NCI-H526 treated with DMSO at 0.1 percent for 48 hours (cell line): ENCODE results near the gene PDCD11.
"Not testable (repeated sequence)": the region's sequence is repeated elsewhere in the genome, so short reads cannot be mapped to it uniquely, and the experiment has no call there.

Experiments
- DNase-seq: peaks from one replicate; lab custom pipeline; 2025; lab: John Stamatoyannopoulos, UW

Gene PDCD11

DNA sequence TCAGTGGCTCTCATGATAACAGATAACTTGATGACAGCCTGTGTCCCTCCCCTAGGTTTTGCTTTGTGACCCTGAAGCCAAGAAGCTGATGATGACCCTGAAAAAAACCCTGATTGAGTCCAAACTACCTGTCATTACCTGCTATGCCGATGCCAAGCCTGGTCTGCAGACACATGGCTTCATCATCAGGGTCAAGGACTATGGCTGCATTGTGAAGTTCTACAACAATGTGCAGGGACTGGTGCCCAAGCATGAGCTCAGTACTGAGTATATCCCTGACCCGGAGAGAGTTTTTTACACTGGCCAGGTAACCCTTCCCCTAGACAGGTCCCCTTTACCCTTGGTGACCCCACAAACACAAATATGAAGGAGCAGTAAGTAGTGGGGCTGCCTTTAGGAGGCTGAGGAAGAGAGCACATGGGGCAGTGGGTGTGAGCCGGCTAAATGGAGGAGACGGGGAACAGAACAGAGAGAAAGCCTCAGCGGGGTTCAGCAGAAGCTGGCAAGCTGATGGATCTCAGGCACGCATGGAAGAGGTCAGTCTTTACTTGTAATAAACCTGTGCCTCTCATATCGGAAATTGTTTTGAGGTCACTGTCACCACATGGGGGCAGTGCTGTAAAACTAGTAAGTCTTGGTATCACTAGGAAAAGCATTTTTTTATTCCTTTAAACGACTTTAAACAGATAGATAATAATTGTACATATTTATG, 20.2 kb downstream of the PDCD11 start:
- no peak for DNase-seq

DNA sequence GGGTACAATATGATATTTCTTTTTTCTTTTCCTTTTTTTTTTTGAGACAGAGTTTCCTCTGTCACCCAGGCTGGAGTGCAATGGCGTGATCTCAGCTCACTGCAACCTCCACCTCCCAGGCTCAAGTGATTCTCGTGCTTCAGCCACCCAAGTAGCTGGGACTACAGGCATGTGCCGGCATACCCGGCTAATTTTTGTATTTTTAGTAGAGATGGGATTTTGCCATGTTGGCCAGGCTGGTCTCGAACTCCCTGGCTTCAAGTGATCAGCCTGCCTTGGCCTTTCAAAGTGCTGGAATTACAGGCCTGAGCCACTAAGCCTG, 20.7 kb downstream of the PDCD11 start:
- DNase-seq: not testable (repeated sequence)

DNA sequence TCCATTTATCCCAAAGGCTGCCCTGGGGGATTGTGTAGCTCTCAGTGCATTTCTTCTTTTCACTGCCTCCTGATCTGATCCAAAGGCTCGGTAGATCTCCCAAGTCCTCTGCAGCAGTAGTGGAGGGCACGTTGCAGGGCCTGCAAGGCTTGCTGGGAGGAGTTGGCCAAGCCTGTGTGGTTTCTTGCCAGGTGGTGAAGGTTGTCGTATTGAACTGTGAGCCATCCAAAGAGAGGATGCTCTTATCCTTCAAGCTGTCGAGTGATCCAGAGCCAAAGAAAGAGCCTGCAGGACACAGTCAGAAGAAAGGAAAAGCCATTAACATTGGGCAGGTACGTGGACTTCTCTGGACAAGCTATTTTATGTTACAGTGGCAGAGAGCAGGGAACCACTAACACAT, 21.2 kb downstream of the PDCD11 start:
- DNase-seq: no peak

DNA sequence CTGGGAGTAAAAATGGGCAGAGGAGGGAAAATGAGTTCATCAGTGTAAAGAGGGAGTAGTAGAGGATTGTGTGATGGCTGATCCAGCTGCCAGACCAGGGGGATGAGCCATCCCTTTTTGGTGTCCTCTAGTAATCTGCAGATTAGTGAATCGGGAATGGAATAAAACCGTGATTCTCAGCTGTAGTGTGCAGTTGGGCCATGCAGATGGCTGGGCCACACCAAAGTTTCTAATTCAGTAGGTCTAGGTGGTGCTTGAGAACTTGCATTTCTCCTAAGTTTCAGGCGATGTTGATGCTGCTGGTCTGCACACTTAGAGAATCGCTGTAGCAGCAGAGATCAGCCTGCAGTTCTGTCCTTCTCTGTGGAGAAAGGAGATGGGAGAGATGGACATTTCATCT, 22.7 kb downstream of the PDCD11 start:
- no peak for DNase-seq

DNA sequence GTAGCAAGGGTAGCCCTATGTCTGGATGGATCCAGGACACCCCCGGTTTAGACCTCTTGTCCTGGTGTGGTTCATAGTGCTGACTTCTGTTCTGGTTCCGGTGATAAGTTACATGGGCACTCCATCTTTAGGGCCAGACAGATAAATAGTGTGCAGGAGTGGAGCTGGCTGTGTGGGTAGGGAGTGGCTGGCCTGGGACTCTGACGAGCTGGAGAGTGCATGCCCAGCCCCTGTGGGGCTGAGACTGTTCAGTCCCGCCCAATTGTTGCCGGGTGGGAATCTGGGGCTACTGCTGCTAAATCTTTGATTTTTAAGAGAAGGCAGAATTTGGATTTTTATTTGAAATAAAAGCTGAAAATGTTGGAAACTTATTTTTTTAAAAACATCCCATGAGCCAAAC, 27.3 kb downstream of the PDCD11 start:
- no peak for DNase-seq

DNA sequence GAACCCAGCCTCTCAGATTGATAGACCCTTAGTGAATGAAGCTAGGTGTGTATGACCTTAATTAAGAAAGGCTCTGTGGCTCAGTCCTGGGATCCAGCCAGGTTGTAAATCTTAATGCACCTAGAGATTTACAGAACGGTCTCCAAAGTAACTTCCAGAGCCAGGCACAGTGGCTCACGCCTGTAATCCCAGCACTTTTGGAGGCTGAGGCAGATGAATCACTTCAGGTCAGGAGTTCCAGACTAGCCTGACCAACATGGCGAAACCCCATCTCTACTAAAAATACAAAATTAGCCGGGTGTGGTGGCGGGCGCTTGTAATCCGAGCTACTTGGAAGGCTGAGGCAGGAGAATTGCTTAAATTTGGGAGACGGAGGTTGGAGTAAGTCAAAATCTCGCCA, 31.4 kb downstream of the PDCD11 start:
- DNase-seq: no peak

DNA sequence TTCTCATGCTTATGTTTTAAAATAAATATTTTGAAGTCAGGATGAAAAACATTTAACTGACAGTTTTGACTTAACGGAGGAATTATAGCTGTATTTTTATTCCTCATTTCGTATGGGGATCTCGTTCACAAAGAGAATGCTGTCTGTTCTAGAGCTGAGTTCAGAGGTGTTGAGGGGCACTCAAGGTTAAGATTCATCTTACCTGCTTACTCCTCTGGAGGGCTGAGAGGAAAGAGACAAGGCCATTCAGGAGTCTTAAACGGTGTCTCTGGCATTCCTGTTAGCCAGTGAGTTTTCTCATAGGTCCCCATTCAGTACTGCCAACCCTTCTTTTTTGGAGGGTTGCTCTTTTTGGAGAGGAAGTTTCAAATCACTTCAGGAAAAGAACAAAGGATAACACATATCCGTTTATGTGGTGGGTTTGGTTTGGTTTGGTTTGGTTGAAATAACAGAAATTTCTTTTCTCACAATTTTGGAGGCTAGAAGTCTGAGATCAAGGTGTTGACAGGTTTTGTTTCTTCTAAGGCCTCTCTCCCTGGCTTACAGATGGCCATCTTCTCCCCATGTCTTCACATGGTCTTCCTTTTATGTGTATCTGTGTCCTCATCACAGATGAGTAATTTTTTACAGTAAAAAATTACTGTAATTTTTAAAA, 32.7 kb downstream of the PDCD11 start:
- no peak for DNase-seq

DNA sequence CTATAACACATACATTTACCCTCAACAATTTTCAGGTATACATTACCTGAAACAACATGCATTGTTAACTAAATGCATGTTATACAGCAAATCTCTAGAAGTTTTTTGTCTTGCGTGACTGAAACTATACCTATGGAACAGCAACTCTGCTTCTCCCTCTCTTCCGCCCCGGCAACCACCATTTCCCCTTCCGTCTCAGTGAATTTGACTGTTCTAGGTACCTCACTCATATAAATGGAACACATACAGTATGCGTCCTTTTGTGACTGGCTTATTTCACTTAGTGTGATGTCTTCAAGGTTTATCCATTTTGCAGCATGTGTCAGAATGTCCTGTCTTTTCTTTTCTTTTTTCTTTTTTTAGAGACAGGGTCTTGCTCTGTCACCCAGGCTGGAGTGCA, 33.2 kb downstream of the PDCD11 start:
- DNase-seq: no peak

DNA sequence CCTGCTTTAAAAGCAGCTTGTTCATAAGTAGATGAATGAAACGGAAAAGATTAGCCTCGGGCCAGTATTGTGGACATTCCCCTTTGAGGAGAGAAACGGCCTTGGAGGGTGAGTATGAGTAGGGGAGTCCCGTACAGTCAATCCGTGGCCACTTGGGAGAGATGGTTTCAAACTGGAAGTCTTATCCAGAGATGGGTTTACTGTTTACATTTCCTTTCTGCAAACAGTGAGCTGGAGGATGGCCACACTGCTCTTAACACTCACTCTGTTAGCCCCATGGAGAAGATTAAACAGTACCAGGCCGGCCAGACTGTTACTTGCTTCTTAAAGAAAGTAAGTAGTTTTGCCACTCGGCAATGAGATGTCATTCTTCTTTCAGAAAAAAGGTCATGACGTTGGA, 35.5 kb downstream of the PDCD11 start:
- DNase-seq: no peak

DNA sequence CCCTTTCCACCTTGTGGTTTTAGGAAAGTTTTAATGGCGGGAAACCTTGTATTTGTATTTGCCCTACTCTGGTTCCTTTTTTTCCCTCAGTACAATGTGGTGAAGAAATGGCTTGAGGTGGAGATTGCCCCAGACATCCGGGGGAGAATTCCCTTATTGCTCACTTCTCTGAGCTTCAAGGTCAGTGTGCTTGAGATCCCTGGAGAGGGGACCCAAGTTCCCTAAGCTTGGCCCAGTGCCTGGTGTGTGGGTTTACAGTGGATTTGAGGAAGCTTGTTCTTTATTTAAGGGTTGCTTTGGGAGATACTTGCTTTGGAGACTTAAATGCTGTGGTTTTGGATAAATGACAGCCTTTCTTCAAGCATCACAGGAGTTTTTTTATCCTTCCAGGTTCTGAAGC, 37.4 kb downstream of the PDCD11 start:
- no peak for DNase-seq

DNA sequence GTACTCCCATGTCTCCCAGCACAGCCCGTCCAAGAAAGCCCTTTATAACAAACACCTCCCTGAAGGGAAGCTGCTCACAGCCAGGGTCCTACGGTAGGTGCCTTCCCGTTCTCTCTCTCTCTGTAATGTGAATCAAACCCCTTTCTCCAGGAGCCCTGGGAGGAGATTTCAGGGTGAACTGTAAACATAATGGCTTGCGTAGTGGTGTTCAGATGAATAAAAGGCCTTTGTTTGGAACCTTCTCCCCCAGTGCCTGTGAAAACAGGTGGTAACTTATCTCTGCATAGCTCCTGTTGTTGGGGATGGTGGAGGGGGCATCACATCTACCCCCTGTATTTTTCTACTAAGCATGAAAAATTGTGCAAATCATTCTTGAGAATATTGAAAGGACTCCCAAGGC, 43.4 kb downstream of the PDCD11 start:
- no peak for DNase-seq

DNA sequence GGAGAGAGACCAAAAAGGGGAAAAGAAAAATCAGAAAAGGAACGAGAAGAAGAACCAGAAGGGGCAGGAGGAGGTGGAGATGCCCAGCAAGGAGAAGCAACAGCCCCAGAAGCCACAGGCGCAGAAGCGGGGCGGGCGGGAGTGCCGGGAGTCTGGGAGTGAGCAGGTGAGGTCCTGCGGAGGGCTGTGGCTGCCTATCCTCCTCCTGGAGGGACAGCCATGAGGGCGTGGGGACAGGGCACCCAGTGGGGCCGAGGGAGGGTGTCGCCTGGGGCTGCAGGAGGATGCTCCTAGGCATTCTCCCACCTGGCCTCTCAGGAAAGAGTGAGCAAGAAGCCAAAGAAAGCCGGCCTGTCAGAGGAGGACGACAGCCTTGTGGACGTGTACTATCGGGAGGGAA, 44.0 kb downstream of the PDCD11 start:
- DNase-seq: no peak

DNA sequence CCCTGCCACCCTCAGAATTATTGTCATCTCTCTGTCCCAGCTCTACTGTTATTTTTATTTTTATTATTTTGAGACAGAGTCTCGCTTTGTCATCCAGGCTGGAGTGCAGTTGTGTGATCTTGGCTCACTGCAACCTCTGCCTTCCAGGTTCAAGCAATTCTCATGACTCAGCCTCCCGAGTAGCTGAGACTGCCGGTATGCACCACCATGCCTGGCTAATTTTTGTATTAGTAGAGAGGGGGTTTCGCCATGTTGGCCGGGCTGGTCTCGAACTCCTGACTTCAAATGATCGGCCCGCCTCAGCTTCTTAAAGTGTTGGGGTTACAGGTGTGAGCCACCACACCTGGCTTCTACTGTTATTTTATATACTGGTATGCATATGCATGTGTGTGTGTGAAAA, 44.8 kb downstream of the PDCD11 start:
- no peak for DNase-seq

DNA sequence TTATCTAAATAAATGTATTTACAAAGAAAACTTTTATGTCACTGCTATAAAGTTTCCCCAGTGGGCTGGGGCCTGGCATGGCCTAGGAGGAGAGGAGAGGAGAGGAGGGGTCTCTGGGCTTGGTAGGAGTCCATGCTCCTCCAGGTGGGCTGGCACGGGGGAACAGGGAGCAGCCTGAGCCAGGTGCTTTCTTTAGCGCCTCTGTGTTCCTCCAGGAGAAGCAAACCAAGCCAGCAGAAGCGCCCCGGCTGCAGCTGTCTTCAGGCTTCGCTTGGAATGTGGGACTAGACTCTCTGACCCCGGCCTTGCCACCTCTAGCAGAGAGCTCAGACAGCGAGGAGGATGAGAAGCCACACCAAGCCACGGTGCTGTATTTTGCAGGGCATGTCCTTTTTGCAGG, 45.2 kb downstream of the PDCD11 start:
- DNase-seq: no peak

DNA sequence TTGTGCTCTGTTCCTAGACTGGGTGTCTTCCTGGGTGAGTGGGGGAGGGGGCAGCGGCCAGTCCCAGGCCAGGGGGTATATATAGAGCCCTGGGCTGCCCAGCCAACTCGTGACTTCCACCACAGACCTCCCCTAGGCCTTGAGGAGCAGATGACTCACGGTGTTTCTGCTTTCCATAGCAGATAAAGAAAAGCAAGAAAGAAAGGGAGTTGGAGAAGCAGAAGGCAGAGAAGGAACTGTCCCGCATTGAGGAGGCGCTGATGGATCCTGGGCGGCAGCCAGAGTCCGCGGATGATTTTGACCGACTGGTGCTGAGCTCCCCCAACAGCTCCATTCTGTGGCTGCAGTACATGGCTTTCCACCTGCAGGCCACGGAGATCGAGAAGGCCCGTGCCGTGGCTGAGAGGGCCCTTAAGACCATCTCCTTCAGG, 45.6 kb downstream of the PDCD11 start:
- no peak for DNase-seq

DNA sequence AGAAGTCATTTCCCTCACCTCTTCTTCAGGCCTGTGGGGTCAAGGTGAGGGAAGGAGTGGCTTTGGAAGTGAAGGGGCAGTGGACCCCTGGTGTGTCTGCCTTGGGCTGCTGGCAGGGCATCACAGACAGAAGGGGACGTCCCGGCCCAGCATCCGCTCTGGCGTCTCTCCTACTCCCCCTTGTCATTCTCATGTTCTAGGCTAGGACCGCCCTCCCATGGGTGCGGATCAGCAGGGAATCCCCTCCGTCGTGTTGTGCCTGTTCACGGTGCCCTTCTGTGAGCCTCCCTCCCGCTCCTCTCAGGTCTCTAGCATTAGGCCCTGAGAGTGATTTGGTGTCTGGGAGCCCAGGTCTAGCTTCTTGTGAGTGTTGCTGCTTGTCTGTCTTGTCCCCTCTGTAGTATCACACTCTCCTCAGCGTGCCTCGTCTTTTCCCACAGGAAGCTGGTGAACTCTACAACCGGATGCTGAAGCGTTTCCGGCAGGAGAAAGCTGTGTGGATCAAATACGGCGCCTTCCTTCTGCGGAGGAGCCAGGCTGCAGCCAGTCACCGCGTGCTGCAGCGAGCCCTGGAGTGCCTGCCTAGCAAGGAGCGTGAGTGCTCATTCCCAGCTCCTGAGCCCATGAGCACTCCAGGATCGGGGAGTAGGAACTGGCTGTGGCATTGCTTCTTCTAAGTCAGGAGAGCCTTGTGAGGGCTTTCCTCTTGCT, 47.2 kb downstream of the PDCD11 start:
- DNase-seq: no peak

DNA sequence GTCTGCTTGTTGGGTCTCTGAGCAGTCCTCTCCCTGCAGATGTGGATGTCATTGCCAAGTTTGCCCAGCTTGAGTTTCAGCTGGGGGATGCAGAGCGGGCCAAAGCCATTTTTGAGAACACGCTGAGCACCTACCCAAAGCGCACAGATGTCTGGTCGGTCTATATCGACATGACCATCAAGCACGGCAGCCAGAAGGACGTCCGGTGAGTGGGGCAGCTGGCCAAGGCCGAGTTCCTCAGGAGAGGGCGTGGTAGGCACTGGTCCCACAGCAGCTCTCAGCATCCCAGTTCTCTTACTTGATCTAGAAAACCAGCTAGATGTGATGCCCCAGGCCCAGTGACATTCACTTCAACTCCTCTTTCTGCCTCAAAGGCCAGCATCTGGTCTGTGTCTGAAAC, 48.1 kb downstream of the PDCD11 start:
- DNase-seq: no peak

DNA sequence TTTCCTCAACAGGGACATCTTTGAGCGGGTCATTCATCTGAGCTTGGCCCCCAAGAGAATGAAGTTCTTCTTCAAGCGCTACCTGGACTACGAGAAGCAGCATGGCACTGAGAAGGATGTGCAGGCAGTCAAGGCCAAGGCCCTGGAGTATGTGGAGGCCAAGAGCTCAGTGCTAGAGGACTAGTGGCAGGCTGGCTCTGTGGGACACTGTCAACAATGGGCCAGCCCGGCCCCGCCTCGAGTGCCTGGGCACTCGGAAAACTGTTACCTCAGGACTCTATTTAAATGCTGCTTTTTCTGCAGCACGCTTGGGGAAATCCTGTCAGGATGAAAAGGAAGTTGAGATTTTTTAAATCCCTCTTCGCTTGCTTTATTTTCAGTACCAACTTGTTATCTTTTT, 48.9 kb downstream of the PDCD11 start:
- DNase-seq: no peak

DNA sequence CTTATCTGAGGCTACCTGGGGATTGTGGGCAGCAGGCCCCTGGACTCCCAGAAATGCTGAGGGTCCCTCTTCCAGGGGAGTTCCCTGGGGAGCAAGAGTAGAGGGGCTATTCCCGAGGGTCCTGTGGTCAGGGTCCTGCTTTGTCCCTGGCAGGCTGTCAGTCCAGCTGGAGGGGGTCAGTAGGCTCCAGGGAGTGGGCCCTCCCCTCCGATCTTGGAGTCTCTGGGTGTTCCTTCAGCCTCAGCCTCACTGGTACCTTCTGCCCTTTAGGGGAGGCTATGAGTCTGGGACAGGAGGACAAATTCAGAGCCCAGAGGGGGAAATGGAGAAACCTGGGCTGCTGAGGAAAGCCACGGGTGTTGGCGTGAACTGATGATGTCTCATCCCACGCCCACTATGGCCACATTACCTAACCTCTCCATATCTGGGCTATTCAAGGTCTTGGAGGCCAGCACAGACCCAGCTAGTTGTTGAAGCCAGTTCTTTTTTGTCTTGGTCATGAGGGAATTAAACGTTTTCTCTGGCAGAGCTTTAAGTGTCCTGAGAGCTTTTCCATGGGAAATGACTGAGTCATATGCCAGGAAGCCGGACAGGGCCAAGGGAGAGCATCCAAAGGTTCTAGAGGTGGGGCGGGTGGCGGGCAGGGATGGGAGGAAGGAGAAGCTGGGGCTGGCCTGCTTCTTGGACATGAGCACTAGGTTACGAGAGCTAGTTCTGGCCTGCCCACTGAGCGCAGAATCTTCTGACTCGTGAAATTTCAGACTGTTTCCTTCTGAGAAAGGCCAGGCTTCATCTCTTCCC, 49.5 kb downstream of the PDCD11 start:
- no peak for DNase-seq

DNA sequence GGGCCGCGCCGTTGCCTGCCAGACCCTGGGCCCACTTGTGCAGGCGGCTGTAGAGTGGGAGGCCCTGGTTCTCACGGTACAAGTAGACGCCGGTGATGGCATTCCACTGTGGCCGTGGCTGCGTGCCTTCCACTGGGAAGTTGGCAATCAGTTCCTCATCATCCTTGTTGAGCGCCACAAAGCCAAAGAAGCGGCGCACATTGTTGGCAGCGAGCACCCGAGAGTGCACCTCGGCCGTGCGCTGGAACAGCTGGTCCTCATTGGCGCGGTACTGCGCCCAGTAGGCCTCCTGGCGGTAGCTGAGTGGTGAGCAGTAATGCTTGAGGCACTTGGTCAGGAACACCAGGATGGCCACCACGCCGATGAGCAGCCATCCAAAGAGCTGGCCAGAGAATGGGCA, 50.8 kb downstream of the PDCD11 start:
- DNase-seq: no peak

DNA sequence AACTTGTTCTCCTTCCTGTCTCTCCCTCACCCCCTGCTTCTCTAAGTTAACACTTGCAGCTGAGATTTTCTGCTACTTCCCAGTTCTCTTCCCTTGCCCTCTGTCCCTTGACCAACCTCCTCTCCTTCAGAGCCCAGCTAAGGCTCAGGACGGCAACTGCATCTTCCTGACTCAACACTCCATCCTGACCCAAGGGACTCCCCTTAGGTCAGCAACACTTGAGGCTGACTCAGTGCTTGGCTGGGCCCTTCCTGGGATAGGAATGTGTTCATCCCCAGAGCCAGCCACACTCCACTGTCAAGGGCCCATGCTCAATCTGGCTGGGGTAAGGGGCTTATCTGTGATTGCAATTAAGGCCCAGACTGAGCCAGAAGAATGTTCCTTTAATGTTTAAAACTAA, 52.3 kb downstream of the PDCD11 start:
- DNase-seq: no peak

DNA sequence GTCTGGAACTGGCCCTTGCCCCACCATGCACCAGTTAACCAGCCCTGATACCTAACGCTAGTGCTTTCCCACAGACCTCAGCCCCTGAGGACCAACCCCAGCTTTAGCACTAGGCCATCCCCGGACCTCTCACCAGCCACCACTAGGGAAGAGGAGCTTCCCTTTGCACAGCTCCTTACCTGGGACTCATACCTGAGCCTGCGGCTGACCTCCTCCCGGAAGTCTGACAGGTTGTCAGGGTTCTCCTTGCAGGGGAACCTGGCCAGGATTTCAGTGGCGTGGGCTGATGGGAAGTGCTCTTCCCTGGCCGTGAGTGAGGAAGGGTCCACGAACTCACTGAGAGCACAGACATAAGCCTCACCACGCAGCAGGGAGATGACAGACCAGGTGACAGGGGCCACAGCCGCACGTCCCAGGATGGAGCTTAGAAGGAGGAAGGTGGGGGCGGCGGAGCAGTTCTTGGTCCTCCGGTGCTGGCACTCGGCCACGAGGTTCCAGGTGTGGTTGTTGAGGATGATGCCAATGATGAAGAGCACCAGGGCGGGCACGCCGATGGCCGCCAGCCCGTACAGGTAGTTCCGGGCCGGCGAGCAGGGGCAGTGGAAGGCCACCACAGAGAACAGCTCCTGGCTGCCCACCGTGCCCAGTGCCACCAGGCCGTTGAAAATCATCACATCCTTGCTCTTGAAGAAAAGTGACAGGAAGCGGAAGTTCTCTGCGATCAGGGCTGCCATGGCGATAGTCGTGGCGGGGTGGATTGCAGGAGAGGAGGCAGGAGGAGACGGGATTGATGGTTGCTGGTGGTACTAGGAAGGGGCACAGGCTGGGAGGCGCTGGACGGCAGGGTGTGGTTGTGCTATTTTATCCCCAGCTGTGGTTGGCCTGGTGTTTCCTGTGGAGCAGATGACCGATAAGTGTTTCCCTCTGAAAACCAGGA, 53.0 kb downstream of the PDCD11 start:
- no peak for DNase-seq
